HG03280 (cell line): Measurements from ENCODE around the gene BCR.

Experiments
- ATAC-seq: cut with Tn5 transposase; IDR thresholded peaks from one replicate; pipeline ENCODE4 v1.9.1; 2021; ENCODE audit warnings: mild to moderate bottlenecking, moderate library complexity; ENCODE audit not compliant: unreplicated experiment

Gene BCR

GRCh38 chr22:23150762-23151161 lies 29.5 kb upstream of the BCR start:
- no peak for ATAC-seq

GRCh38 chr22:23151827-23152226 lies 28.5 kb upstream of the BCR start:
- no peak for ATAC-seq

GRCh38 chr22:23152238-23153114 lies 27.8 kb upstream of the BCR start:
- no peak for ATAC-seq

GRCh38 chr22:23153994-23154393 lies 26.3 kb upstream of the BCR start:
- no peak for ATAC-seq

GRCh38 chr22:23154461-23154860 lies 25.8 kb upstream of the BCR start:
- no peak for ATAC-seq

- ATAC-seq = no peak
Measured at GRCh38 chr22:23155143-23155542, 25.2 kb upstream of the BCR start.

GRCh38 chr22:23155831-23156230 lies 24.5 kb upstream of the BCR start:
- no peak for ATAC-seq

GRCh38 chr22:23156286-23156685 lies 24.0 kb upstream of the BCR start:
- ATAC-seq = no peak

- no peak for ATAC-seq
Measured at GRCh38 chr22:23157560-23158515, 22.5 kb upstream of the BCR start.

- no peak for ATAC-seq
Measured at GRCh38 chr22:23158516-23159290, 21.6 kb upstream of the BCR start.

- no peak for ATAC-seq
Measured at GRCh38 chr22:23159291-23159630, 21.0 kb upstream of the BCR start.

- no peak for ATAC-seq
Measured at GRCh38 chr22:23161029-23161428, 19.3 kb upstream of the BCR start.

- ATAC-seq = no peak
Measured at GRCh38 chr22:23161574-23161973, 18.7 kb upstream of the BCR start.

GRCh38 chr22:23163665-23164064 lies 16.6 kb upstream of the BCR start:
- ATAC-seq = no peak

GRCh38 chr22:23164091-23164490 lies 16.2 kb upstream of the BCR start:
- ATAC-seq = no peak

- ATAC-seq = no peak
Measured at GRCh38 chr22:23166042-23166831, 14.1 kb upstream of the BCR start.

- ATAC-seq = no peak
Measured at GRCh38 chr22:23166841-23167616, 13.3 kb upstream of the BCR start.

- ATAC-seq = no peak
Measured at GRCh38 chr22:23168391-23169042, 11.8 kb upstream of the BCR start.

GRCh38 chr22:23169043-23169406 lies 11.3 kb upstream of the BCR start:
- no peak for ATAC-seq
